A549 (cell line): ENCODE results near the gene TFEB. TPM values are rescaled to one million over a fixed set of nuclear protein-coding genes. Genes with fewer than 3 reads are reported as not detected.

Experiments used
- ATAC-seq, 2 experiments: fragments of 200-7000 bp in 1 of 2; fragments of >200 bp in 1 of 2; cut with Nextera tagmentation in 1 of 2; cut with Tn5 transposase in 1 of 2; 3 replicates each; pipeline versions ENCODE4 v1.8.0 to v1.9.1; 2018 to 2020; ENCODE audit warnings: mild to moderate bottlenecking in 1 of 2, moderate library complexity in 1 of 2
- CTCF ChIA-PET: fragments of 300-600 bp; sonication (Branson Sonifier 250); formaldehyde crosslinking; extraction: SDS; loops from one replicate; lab custom pipeline; 2021; ENCODE audit warnings: antibody characterized with exemption, inconsistent platforms; lab: Yijun Ruan, JAX
- POLR2A ChIA-PET: fragments of 350-600 bp; formaldehyde crosslinking; extraction: SDS; loops from one replicate; lab custom pipeline; 2021; ENCODE audit warnings: antibody characterized with exemption, inconsistent platforms; lab: Yijun Ruan, JAX
- DNase-seq, 2 experiments: peaks; one replicate each; pipeline versions ENCODE4 v3.0.0 to v3.0.0-alpha.2; 2011 to 2016; ENCODE audit warnings: low read depth in 1 of 2, low spot score in 1 of 2
- FAIRE-seq: peaks from 2 replicates; lab custom pipeline; 2011; peaks lifted over from hg19 to GRCh38; lab: Jason Lieb, UNC
- H3K27ac ChIP-seq, 2 experiments: fragments of >200 bp; sonication (Bioruptor Twin); formaldehyde crosslinking; 3 replicates each; pipeline ENCODE4 v1.5.1; 2016 to 2017
- H3K4me1 ChIP-seq: fragments of >200 bp; sonication (Bioruptor Twin); formaldehyde crosslinking; 3 replicates; pipeline ENCODE4 v1.6.1; 2016
- H3K4me2 ChIP-seq: fragments of >200 bp; sonication (Bioruptor Twin); formaldehyde crosslinking; 3 replicates; pipeline ENCODE4 v1.6.1; 2016
- H3K4me3 ChIP-seq: fragments of >200 bp; sonication (Bioruptor Twin); formaldehyde crosslinking; 3 replicates; pipeline ENCODE4 v1.5.1; 2016
- H3K9me3 ChIP-seq: fragments of >200 bp; sonication (Bioruptor Twin); formaldehyde crosslinking; 3 replicates; pipeline ENCODE4 v1.6.1; 2016
- ATOH8 ChIP-seq: fragments of 250-450 bp; sonication (Bioruptor Pico); IDR thresholded peaks from 2 replicates; pipeline ENCODE4 v1.5.0; 2020; ENCODE audit warnings: low read depth, mild to moderate bottlenecking, moderate library complexity
- BHLHE40 ChIP-seq: IDR thresholded peaks from 2 replicates; pipeline ENCODE4 v1.6.1; 2012; ENCODE audit warnings: low read depth, low read length, inconsistent platforms
- CBX2 ChIP-seq: fragments of 200-600 bp; sonication (generic); IDR thresholded peaks from 2 replicates; pipeline ENCODE4 v1.6.1; 2016; ENCODE audit warnings: low read depth, mild to moderate bottlenecking, borderline replicate concordance
- CBX8 ChIP-seq: fragments of 200-600 bp; sonication (generic); IDR thresholded peaks from 2 replicates; pipeline ENCODE4 v1.6.1; 2016
- EHF ChIP-seq: fragments of 250-450 bp; sonication (Bioruptor Pico); IDR thresholded peaks from 2 replicates; pipeline ENCODE4 v1.5.0; 2020; ENCODE audit warnings: mild to moderate bottlenecking
- ESRRA ChIP-seq: fragments of 150-350 bp; IDR thresholded peaks from 2 replicates; pipeline ENCODE4 v1.6.1; 2014; ENCODE audit warnings: mild to moderate bottlenecking, low read length, borderline replicate concordance
- FOSB ChIP-seq: fragments of 250-450 bp; sonication (Bioruptor Pico); IDR thresholded peaks from 2 replicates; pipeline ENCODE4 v1.5.0; 2020; ENCODE audit warnings: mild to moderate bottlenecking, moderate library complexity
- HEYL ChIP-seq: fragments of 250-450 bp; sonication (Bioruptor Pico); IDR thresholded peaks from 2 replicates; pipeline ENCODE4 v1.8.0; 2021; ENCODE audit warnings: mild to moderate bottlenecking, moderate library complexity
- HMGXB4 ChIP-seq: fragments of 250-450 bp; sonication (Bioruptor Pico); IDR thresholded peaks from 2 replicates; pipeline ENCODE4 v1.5.0; 2021; ENCODE audit warnings: mild to moderate bottlenecking, moderate library complexity, borderline replicate concordance
- KDM1A ChIP-seq: fragments of 200-600 bp; sonication (generic); IDR thresholded peaks from 2 replicates; pipeline ENCODE4 v1.6.1; 2016; ENCODE audit warnings: low read depth, mild to moderate bottlenecking
- POLR2A ChIP-seq: IDR thresholded peaks from 2 replicates; pipeline ENCODE4 v1.6.1; 2012; ENCODE audit warnings: mild to moderate bottlenecking, low read length
- RARB ChIP-seq: fragments of 250-450 bp; sonication (Bioruptor Pico); IDR thresholded peaks from 2 replicates; pipeline ENCODE4 v1.8.0; 2021; ENCODE audit warnings: mild to moderate bottlenecking, moderate library complexity
- RNF2 ChIP-seq: fragments of 200-600 bp; sonication (generic); IDR thresholded peaks from 2 replicates; pipeline ENCODE4 v1.6.1; 2016; ENCODE audit warnings: low read depth, mild to moderate bottlenecking, antibody characterized with exemption, moderate library complexity, borderline replicate concordance
- SREBF2 ChIP-seq: fragments of 450-650 bp; IDR thresholded peaks from 2 replicates; pipeline ENCODE4 v1.6.1; 2014; ENCODE audit warnings: mild to moderate bottlenecking, moderate library complexity
- TP53 ChIP-seq: fragments of 250-450 bp; sonication (Bioruptor Pico); IDR thresholded peaks from 2 replicates; pipeline ENCODE4 v1.5.0; 2021; ENCODE audit warnings: mild to moderate bottlenecking, moderate library complexity
- ZC3H11A ChIP-seq: fragments of 450-650 bp; IDR thresholded peaks from 2 replicates; pipeline ENCODE4 v1.6.1; 2014; ENCODE audit warnings: antibody characterized with exemption, mild to moderate bottlenecking
- ZFP36 ChIP-seq: fragments of 450-650 bp; IDR thresholded peaks from 2 replicates; pipeline ENCODE4 v1.6.1; 2014; ENCODE audit warnings: borderline replicate concordance; ENCODE audit not compliant: partially characterized antibody
- WGBS: methylation state at CpG from one replicate; pipeline ENCODE4 v1.1.6; 2017; ENCODE audit errors: missing lambda C conversion rate; 5-methylcytosine and 5-hydroxymethylcytosine counted together
- polyA plus RNA-seq, 4 experiments: library from polyadenylated mRNA; depleted of rRNA in 3 of 4; stranded (reverse); fragments of >200 nt; fragmentation: RNase III in 1 of 4; extraction: RNeasy Plus Mini Kit Qiagen cat#74134 plus additional on column Dnase treatment in 1 of 4; gene quantifications; 2 replicates in 3 of 4; 3 replicates in 1 of 4; pipeline ENCODE4 v1.2.3, GENCODE V29; 2011 to 2017
- TF ChIP-seq, protein P1 (sequence below): fragments of >200 bp; sonication (Bioruptor Twin); formaldehyde crosslinking; IDR thresholded peaks from 3 replicates; pipeline ENCODE4 v1.6.1; 2016
- TF ChIP-seq, protein P2 (sequence below): fragments of >200 bp; sonication (Bioruptor Twin); formaldehyde crosslinking; IDR thresholded peaks from 3 replicates; pipeline ENCODE4 v1.5.1; 2016

TFEB gene
- polyA plus RNA-seq, 2 of the 4 experiments (the other 2 are of a cell fraction) = 3.1 to 6.1 TPM

GRCh38 chr6:41779336-41779735, 43.9 kb upstream of the TFEB start:
- Histone ChIP-seq H3K4me3 (peak overlapping the region; percentile 75), H3K9me3 (no peaks in the 10 kb centered on the region), H3K4me2 (peak overlapping the region; percentile 98), H3K4me1 (peaks cover 16% of the 10 kb centered on the region), H3K27ac (peak overlapping the region; percentile 86 to 89)
- FAIRE-seq (no peak), ATAC-seq (no peak; a peak in 2 of 6 replicates), DNase-seq (no peak)
- CTCF ChIA-PET = interaction anchor here (0.6 to 0.9 kb wide), 4 partner anchors 11 to 412 kb away, joined by 3 to 4 read pairs (median 4); no protein-coding TSS in a partner anchor
- TF ChIP-seq BHLHE40 (no peak), KDM1A (no peak), ATOH8 (CRISPR knock-in tag) (no peak), FOSB (CRISPR knock-in tag) (no peak), RNF2 (no peak), ZFP36 (no peak)
- TF ChIP-seq, protein P1, sequence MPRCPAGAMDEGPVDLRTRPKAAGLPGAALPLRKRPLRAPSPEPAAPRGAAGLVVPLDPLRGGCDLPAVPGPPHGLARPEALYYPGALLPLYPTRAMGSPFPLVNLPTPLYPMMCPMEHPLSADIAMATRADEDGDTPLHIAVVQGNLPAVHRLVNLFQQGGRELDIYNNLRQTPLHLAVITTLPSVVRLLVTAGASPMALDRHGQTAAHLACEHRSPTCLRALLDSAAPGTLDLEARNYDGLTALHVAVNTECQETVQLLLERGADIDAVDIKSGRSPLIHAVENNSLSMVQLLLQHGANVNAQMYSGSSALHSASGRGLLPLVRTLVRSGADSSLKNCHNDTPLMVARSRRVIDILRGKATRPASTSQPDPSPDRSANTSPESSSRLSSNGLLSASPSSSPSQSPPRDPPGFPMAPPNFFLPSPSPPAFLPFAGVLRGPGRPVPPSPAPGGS = no peak
- POLR2A ChIA-PET = no interaction called here
- WGBS = 3% methylated on average over 9 of the region's 16 CpGs

DNA sequence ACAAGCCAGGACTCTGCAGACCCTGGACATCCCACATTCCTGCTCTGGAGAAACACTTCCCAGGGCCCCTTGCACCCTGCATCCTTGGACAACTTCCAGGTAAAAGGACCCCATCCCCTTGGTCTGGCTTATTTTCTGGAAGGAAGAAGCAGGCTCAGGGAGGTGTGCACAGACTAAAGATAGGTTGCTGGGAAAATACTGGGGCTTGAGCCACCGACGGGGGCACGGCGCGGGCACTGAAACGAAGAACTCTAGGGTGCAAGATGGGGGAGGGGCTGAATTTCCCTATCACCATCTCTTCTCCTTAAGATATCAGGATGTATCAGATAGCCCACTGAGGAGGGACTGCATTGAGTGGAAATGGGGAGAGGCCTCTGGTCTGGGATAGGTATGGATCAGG, 43.5 kb upstream of the TFEB start:
- ChIA-PET CTCF (interaction anchor here (1.2 to 4.6 kb wide), 2 partner anchors 9 to 72 kb away, joined by 5 to 49 read pairs; partner anchors contain the start of gene TOMM6), POLR2A (no interaction called here)
- TF ChIP-seq SREBF2 (no peak), CBX8 (no peak), EHF (CRISPR knock-in tag) (no peak), CBX2 (no peak)
- Histone ChIP-seq H3K4me2 (peak overlapping the region; percentile 98), H3K4me3 (peak overlapping the region; percentile 75), H3K27ac (peak overlapping the region; percentile 86 to 89), H3K4me1 (peaks cover 16% of the 10 kb centered on the region), H3K9me3 (no peaks in the 10 kb centered on the region)
- 83% methylated on average over 6 of the region's 6 CpGs for WGBS
- no peak for ATAC-seq
- no peak for FAIRE-seq
- no peak for DNase-seq

DNA sequence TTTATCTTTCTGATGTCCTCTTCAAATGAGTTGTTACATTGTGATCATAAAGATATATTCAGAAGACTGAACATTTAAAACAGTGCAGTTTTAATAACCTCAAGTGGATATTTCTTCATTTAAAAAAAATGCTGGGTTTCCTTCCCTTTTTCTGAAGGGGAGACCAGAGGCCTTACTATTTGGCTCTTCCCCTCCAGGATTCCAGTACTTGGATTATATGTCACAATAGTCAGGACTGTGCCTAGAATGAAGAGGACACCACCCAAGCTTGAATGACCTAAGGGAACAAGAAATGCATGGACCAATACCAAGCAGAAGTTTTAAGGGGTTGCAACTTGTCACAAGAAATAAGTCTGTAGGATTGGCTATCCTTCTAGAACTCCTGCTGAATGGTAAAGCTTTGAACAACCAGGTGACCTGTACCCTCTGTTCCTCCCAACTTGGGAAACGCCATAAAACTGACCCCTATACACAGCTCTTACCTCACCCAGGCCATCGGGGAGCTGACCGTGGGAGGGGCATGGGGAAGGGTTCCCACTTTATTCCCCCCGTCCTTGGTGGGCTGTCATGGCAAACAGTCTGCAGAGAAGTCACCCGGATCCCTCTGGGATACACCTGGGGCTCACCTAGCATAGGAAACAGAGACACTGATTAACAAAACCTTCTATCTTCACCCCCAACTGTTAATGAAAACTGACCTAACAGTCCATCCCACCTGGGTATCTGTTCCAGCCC, 42.3 kb upstream of the TFEB start:
- ATAC-seq = no peak
- ChIA-PET POLR2A (no interaction called here), CTCF (interaction anchor here (0.9 to 4.6 kb wide), 4 partner anchors 9 to 71 kb away, joined by 4 to 49 read pairs (median 12); partner anchors contain the start of genes TFEB and TOMM6)

More for the DNA sequence above, 42.3 kb upstream of the TFEB start:
- H3K27ac ChIP-seq = no peak overlapping the region
- FAIRE-seq = no peak
- H3K4me1 ChIP-seq = peaks cover 16% of the 10 kb centered on the region
- H3K9me3 ChIP-seq = no peaks in the 10 kb centered on the region
- DNase-seq = no peak
- H3K4me3 ChIP-seq = no peak overlapping the region
- WGBS = 71% methylated on average over 5 of the region's 5 CpGs
- no peak for TF ChIP-seq TP53
- TF ChIP-seq, protein P2, sequence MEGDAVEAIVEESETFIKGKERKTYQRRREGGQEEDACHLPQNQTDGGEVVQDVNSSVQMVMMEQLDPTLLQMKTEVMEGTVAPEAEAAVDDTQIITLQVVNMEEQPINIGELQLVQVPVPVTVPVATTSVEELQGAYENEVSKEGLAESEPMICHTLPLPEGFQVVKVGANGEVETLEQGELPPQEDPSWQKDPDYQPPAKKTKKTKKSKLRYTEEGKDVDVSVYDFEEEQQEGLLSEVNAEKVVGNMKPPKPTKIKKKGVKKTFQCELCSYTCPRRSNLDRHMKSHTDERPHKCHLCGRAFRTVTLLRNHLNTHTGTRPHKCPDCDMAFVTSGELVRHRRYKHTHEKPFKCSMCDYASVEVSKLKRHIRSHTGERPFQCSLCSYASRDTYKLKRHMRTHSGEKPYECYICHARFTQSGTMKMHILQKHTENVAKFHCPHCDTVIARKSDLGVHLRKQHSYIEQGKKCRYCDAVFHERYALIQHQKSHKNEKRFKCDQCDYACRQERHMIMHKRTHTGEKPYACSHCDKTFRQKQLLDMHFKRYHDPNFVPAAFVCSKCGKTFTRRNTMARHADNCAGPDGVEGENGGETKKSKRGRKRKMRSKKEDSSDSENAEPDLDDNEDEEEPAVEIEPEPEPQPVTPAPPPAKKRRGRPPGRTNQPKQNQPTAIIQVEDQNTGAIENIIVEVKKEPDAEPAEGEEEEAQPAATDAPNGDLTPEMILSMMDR = no peak
- no peak for TF ChIP-seq ZC3H11A
- TF ChIP-seq RARB (CRISPR knock-in tag) = no peak
- TF ChIP-seq EHF (CRISPR knock-in tag) = no peak
- TF ChIP-seq HMGXB4 (CRISPR knock-in tag) = no peak
- TF ChIP-seq ESRRA = no peak
- no peak for TF ChIP-seq HEYL
- no peak for TF ChIP-seq POLR2A
- H3K4me2 ChIP-seq = no peak overlapping the region
